Measurements from ENCODE around the gene BCAT1.
"Not testable (repeated sequence)": the region's sequence is repeated elsewhere in the genome, so short reads cannot be mapped to it uniquely, and the experiment has no call there.

BCAT1 gene

DNA sequence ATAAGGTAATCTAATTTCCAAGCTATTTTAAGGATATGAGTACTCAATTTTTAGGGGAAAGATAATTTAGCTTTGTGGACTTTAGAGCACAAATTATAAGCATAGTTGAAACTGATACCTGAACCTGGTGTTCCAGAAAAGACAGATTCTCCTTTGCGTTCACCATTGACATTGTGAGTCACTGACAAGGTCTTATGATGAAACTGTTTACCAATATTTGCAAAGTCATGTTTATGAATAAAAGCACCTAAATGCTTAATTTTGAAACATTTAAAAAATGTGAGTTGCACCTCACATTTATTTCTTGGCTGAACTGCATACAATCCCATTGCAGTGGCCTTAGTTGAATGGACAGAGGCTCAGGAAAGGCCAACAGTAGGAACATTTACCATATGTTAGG, 3.9 kb downstream of the BCAT1 start:
- Mint-ChIP-seq H3K27ac (no peak overlapping the region), H3K9me3 (no peaks in the 10 kb centered on the region), H3K4me1 (ENCODE audit: low read depth) (peaks cover 54% of the 10 kb centered on the region), H3K36me3 (ENCODE audit: low read depth) (peaks cover 19% of the 10 kb centered on the region), H3K4me3 (no peak overlapping the region), H3K27me3 (peaks cover 37% of the 10 kb centered on the region)

DNA sequence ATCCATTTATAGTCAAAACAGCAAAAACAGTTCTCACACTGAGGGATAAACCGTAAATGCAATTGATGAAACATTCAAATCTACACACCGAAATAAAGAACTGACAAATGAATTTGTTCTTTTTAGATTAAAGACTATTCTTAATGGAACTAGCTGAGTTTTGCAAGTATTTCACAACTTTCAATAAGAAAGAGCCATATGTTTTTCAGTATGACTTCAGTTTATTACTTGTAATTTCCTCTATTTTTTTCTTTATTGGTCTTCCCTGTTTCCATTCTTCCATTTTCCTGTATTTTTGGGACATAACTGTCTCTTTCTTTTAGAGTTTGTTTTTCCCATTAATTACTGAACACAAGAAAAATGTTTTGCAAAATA, 4.3 kb downstream of the BCAT1 start:
- Mint-ChIP-seq H3K36me3 (ENCODE audit: low read depth) (peaks cover 19% of the 10 kb centered on the region), H3K27ac (no peak overlapping the region)

DNA sequence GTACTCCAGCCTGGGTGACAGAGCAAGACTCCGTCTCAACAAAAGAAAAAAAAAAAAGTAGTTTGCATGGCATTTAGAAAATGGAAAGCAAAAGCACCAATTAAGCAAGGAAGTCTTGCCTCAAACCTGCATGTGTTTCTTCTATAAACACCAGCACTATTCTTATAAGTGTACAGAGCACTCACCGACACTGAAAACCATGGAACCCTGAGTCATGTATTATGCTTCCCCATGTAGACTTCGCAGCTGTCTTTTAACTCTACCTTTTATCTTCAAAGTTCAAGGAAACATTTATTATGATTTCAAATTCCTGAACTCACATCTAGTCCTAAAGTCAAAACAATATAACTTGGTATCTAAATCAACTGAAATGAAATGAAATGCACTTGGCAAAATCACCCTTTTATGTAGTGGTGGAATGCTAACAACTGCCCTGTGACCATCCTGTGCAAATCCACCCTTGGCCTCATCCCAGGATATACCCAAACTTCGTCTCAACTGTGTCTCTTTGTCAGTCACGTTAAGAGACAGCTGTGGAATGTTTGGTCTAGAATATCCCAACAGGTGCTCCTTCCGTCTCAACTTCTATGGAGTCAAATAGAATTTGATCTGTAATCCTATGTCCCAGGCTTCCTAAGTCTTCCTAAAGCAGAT, 4.8 kb downstream of the BCAT1 start:
- H3K27ac Mint-ChIP-seq, result no peak overlapping the region
- H3K4me1 Mint-ChIP-seq (ENCODE audit: low read depth), result peaks cover 46% of the 10 kb centered on the region
- H3K36me3 Mint-ChIP-seq (ENCODE audit: low read depth), result peaks cover 19% of the 10 kb centered on the region
- H3K4me3 Mint-ChIP-seq, result no peak overlapping the region
- no peaks in the 10 kb centered on the region for H3K9me3 Mint-ChIP-seq
- peaks cover 36% of the 10 kb centered on the region for H3K27me3 Mint-ChIP-seq

More for the DNA sequence above, 4.3 kb downstream of the BCAT1 start:
- H3K9me3 Mint-ChIP-seq, result no peaks in the 10 kb centered on the region
- H3K4me3 Mint-ChIP-seq, result no peak overlapping the region
- peaks cover 51% of the 10 kb centered on the region for H3K4me1 Mint-ChIP-seq (ENCODE audit: low read depth)
- peaks cover 36% of the 10 kb centered on the region for H3K27me3 Mint-ChIP-seq

DNA sequence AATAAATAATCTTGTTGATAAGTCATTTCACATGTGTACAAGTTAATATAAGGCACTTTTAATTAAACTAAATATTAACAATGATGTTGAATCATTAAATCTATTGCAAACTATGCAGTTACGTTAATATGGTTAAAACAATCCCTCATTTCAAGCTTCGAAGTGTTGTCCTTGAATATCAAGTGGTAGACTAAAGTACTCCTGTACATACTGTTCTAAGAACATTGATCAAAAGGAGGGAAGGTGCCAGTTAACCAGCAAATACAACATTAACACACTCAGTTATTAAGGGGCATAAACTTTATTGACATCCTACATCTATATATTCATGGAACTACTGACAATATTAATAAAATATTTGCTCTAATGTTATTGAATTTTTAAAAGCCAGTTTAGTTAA, 8.7 kb downstream of the BCAT1 start:
- H3K4me1 Mint-ChIP-seq (ENCODE audit: low read depth), result peaks cover 8% of the 10 kb centered on the region
- H3K27me3 Mint-ChIP-seq, result peaks cover 28% of the 10 kb centered on the region
- peaks cover 12% of the 10 kb centered on the region for H3K36me3 Mint-ChIP-seq (ENCODE audit: low read depth)
- H3K4me3 Mint-ChIP-seq, result no peak overlapping the region
- no peak overlapping the region for H3K27ac Mint-ChIP-seq
- H3K9me3 Mint-ChIP-seq, result no peaks in the 10 kb centered on the region

DNA sequence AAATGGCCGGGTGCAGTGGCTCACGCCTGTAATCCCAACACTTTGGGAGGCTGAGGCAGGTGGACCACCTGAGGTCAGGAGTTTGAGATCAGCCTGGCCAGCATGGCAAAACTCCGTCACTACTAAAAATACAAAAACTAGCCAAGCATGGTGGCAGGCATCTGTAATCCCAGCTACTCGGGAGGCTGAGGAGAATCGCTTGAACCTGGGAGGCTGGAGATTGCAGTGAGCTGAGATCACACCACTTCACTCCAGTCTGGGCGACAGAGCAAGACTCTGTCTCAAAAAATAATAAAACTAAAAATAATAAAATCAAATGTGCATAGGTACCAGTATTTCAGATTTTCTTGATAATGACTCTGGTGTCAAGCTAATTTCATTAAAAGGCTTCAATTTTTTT, 9.3 kb downstream of the BCAT1 start:
- peaks cover 24% of the 10 kb centered on the region for H3K27me3 Mint-ChIP-seq
- H3K36me3 Mint-ChIP-seq (ENCODE audit: low read depth); H3K9me3 Mint-ChIP-seq; H3K27ac Mint-ChIP-seq; H3K4me1 Mint-ChIP-seq (ENCODE audit: low read depth); H3K4me3 Mint-ChIP-seq: not testable (repeated sequence)

DNA sequence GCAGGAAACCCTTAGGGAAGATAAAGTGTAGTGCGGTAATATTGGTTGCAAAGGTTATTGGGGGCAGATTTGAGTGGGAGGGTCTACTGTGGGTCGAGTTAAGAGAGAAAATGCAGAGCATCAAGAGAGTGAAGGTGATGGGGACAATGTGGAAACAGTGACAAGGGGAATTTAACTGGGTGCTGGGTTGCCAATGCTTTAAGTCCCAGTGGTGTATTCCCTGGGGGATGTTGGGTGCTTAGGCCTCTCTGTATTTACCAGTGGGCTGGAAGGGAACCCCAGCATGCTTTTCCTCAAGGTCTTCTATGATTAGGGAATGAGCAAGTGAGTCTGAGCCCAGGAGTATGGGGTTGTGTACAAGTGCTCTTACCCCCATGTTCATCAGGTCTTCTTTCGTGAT, 10.6 kb downstream of the BCAT1 start:
- Mint-ChIP-seq H3K27ac (no peak overlapping the region), H3K27me3 (peaks cover 17% of the 10 kb centered on the region), H3K4me3 (no peak overlapping the region), H3K9me3 (no peaks in the 10 kb centered on the region), H3K4me1 (ENCODE audit: low read depth) (no peaks in the 10 kb centered on the region), H3K36me3 (ENCODE audit: low read depth) (no peaks in the 10 kb centered on the region)

DNA sequence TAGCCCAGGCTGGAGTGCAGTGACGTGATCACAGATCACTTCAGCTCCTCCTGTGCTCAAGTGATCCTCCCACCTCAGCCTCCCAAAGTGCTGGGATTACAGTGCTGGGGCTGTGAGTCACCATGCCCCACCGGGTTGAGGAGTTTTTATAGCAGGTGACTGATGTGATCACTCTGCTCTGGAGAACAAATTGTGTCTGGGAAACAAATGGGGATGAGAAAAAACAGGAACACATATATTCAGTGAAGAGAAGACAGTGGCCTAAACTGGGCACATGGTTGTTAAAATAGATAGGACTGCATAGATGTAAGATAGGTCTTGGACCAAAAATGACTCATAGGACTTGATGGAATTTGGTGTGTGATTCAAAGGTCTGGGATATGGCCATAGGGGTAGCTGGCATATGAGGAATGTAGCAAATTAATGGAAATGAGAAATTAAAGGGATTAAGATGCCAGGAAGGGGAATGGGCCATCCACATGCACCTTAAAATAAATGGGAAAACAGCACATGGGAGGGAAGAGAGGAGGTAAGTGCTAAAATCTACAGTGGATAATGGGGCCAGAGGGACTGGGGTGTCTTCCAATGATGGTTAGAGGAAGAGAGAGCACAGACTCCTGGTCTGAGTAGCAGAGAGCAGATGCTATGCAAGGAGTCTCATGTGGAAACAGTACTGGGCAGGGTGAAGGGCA, 11.2 kb downstream of the BCAT1 start:
- no peaks in the 10 kb centered on the region for H3K4me1 Mint-ChIP-seq (ENCODE audit: low read depth)
- H3K9me3 Mint-ChIP-seq, result no peaks in the 10 kb centered on the region
- peaks cover 13% of the 10 kb centered on the region for H3K27me3 Mint-ChIP-seq
- no peak overlapping the region for H3K4me3 Mint-ChIP-seq
- H3K36me3 Mint-ChIP-seq (ENCODE audit: low read depth), result no peaks in the 10 kb centered on the region
- no peak overlapping the region for H3K27ac Mint-ChIP-seq

DNA sequence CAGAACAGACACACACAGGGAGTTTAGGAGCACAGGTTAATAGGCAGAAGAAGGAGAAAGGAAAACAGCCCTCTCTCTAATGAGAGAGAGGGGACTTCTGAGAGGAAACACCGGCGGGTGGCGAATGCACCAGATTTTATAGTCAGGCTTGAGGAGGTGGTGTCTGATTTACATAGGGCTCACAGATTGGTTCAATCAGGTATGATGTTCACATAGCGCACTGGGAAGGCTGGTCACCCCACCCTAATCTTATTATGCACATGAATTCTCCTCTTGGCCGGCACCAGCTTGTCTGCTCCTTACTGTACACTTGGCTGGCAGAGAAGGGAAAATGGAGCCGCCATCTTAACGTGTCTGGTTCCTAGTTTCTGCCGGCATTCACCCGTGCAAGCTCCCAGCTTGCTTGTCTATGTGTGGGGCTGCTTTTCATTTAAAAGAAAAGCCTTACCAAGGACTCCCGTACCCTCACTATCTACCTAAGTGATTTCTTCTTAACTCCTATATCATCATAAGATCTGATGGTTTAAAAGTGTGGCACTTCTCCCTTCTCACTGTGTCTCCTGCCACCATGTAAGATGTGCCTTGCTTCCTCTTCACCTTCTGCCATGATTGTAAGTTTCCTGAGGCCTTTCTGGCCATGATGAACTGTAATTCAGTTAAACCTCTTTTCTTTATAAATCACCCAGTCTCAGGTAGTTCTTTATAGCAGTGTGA, 15.1 kb downstream of the BCAT1 start:
- Mint-ChIP-seq H3K27ac (no peak overlapping the region), H3K36me3 (ENCODE audit: low read depth) (no peaks in the 10 kb centered on the region), H3K9me3 (no peaks in the 10 kb centered on the region), H3K27me3 (peaks cover 13% of the 10 kb centered on the region), H3K4me1 (ENCODE audit: low read depth) (peaks cover 14% of the 10 kb centered on the region), H3K4me3 (no peak overlapping the region)

DNA sequence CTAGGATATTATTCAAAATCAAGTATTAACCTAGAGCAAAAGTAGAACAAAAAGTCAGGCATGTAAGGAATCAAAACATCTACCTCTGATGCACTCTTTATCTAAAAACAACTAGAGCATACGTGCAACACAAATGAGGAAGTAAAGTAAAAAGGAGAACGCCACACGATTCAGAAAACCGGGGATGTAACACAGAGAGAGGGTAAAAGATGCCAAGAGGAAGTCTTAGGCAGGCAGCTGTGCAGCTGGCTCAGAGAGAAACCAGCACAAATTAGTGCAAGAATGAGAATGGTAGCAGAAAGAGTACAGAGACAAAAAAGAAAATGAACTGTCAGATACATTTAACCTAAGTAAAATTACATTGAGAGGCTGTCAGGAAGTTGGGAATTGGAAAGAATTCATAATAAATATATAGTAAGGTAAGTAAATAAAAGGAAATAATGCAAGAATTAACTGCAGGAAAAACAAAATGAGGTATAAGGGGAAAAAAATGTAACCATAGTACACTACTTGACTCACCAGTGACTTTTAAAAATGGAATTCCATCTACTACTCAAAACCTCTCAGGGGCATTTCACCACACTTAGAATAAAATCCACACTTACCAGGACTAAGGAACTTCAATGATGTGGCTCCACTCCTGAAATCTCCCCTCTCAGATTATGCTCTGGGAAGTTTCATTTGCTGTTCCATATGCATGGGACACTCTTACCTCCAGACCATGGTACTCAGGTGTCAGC, 17.1 kb downstream of the BCAT1 start:
- H3K27me3 Mint-ChIP-seq, result peaks cover 17% of the 10 kb centered on the region
- H3K27ac Mint-ChIP-seq, result peak overlapping the region; percentile 22
- no peaks in the 10 kb centered on the region for H3K9me3 Mint-ChIP-seq
- H3K4me1 Mint-ChIP-seq (ENCODE audit: low read depth), result peaks cover 14% of the 10 kb centered on the region
- H3K36me3 Mint-ChIP-seq (ENCODE audit: low read depth), result no peaks in the 10 kb centered on the region
- H3K4me3 Mint-ChIP-seq, result peak overlapping the region; percentile 11

DNA sequence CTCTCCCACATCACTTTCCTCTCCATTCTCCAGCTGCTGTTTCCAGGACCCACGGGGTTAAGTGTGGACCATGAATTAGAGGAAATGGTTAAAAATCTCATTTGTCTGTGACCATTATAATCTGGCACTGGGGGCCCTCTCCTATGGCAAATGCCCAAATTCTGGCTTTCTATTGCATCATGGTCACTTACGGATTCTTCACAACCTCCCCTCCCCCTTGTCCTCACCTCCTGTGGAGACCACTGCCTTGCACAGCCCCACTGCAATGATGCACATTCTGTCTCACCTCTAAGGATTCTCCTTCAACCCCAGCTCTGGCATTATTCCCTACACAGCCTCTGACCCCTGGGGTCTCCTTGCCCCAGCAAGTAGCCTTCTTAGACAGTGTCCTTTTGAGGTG, 18.9 kb downstream of the BCAT1 start:
- no peak overlapping the region for H3K27ac Mint-ChIP-seq
- no peaks in the 10 kb centered on the region for H3K9me3 Mint-ChIP-seq
- peaks cover 1% of the 10 kb centered on the region for H3K36me3 Mint-ChIP-seq (ENCODE audit: low read depth)
- H3K4me1 Mint-ChIP-seq (ENCODE audit: low read depth), result peaks cover 14% of the 10 kb centered on the region
- peaks cover 17% of the 10 kb centered on the region for H3K27me3 Mint-ChIP-seq
- no peak overlapping the region for H3K4me3 Mint-ChIP-seq

DNA sequence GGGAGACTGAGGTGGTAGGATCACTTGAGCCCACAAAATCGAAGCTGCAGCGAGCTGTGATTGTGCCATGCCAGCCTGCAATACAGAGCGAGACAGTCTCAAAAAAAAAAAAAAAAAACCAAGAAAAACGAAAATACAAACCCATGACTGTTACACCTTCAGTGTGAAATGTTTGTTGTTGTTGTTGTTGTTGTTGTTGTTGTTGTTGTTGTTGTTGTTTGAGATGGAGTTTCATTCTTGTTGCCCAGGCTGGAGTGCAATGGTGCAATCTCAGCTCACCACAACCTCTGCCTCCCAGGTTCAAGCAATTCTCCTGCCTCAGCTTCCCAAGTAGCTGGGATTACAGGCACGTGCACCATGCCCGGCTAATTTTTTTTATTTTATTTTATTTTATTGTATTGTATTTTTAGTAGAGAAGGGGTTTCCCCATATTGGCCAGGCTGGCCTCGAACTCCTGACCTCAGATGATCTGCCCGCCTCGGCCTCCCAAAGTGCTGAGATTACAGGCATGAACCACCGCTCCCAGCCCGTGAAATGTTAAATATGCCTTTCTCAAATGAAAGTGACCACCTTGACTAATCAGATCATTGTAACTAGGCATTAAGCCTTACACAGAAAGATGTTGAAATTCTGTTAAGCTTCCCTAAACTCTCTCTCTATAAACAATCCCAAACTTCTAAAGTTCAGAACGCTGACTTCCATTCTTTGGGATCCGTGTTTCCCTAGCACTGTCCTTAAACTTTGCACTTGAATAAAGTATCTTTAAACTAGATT, 20.2 kb downstream of the BCAT1 start:
- not testable (repeated sequence) for H3K4me3 Mint-ChIP-seq; H3K9me3 Mint-ChIP-seq; H3K36me3 Mint-ChIP-seq (ENCODE audit: low read depth); H3K27ac Mint-ChIP-seq
- Mint-ChIP-seq H3K27me3 (peaks cover 17% of the 10 kb centered on the region), H3K4me1 (ENCODE audit: low read depth) (peaks cover 14% of the 10 kb centered on the region)

DNA sequence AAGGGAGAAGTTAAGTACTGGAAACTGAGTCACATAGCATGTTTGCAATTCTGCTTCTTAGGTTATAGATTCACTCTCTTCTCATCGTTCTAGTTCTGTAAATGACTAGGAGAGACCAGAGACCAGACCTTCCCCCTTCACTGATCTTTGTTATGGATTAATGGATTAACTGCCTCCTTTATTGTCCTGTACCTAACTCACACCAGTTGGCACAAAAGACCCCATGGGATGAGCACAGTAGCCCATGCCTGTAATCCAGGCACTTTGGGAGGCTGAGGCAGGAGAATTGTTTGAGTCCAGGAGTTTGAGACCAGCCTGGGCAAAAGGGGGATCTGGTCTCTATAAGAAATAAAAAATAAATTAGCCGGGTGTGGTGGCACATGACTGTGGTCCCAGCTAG, 20.8 kb downstream of the BCAT1 start:
- Mint-ChIP-seq H3K36me3 (ENCODE audit: low read depth) (peaks cover 3% of the 10 kb centered on the region), H3K4me3 (no peak overlapping the region), H3K27me3 (peaks cover 17% of the 10 kb centered on the region), H3K27ac (no peak overlapping the region), H3K9me3 (no peaks in the 10 kb centered on the region), H3K4me1 (ENCODE audit: low read depth) (peaks cover 14% of the 10 kb centered on the region)

DNA sequence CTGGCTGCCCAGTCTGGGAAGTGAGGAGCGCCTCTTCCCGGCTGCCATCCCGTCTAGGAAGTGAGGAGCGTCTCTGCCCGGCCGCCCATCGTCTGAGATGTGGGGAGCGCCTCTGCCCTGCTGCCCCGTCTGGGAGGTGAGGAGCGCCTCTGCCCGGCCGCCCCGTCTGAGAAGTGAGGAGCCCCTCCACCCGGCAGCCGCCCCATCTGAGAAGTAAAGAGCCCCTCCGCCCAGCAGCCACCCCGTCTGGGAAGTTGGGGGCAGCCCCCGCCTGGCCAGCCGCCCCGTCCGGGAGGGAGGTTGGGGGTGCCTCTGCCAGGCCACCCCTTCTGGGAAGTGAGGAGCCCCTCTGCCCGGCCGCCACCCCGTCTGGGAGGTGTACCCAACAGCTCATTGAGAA, 22.8 kb downstream of the BCAT1 start:
- not testable (repeated sequence) for H3K27ac Mint-ChIP-seq; H3K36me3 Mint-ChIP-seq (ENCODE audit: low read depth); H3K9me3 Mint-ChIP-seq; H3K4me3 Mint-ChIP-seq; H3K27me3 Mint-ChIP-seq
- H3K4me1 Mint-ChIP-seq (ENCODE audit: low read depth), result peaks cover 21% of the 10 kb centered on the region

DNA sequence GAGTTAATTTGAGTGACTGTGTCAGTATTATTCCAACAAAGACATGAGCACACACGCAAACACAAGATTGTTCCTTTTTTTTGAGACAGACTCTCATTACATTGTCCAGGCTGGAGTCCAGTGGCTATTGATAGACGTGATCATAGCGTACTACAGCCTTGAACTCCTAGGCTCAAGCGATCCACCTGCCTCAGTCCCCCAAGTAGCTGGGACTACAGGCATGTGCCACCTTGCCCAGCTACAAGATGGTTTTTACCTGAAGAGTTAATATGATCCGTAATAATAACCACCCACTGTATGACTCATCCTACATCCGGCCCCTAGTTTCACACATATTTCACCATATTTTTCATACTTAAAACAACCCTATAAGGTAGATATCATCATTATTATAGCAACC, 26.8 kb downstream of the BCAT1 start:
- Mint-ChIP-seq H3K36me3 (ENCODE audit: low read depth) (peaks cover 7% of the 10 kb centered on the region), H3K27me3 (peaks cover 4% of the 10 kb centered on the region), H3K4me3 (peak overlapping the region; percentile 50), H3K4me1 (ENCODE audit: low read depth) (peaks cover 50% of the 10 kb centered on the region), H3K9me3 (no peaks in the 10 kb centered on the region), H3K27ac (peak overlapping the region; percentile 91)
